Kidney epithelial cell (primary cell): ENCODE data around the gene DSP. TPM values are rescaled to one million over a fixed set of nuclear protein-coding genes. Genes with fewer than 3 reads are reported as not detected.

Experiments used
- DNase-seq: peaks from one replicate; pipeline ENCODE4 v3.0.0-alpha.2; 2010; ENCODE audit warnings: low read depth
- H3K27me3 ChIP-seq: 2 replicates; pipeline ENCODE4 v1.6.0; 2011; ENCODE audit warnings: low read length; ENCODE audit not compliant: control insufficient read depth, insufficient read depth
- H3K36me3 ChIP-seq: 2 replicates; pipeline ENCODE4 v1.5.1; 2011; ENCODE audit warnings: low read length; ENCODE audit not compliant: control insufficient read depth, insufficient read depth
- H3K4me3 ChIP-seq: 2 replicates; pipeline ENCODE4 v1.5.1; 2011; ENCODE audit warnings: low read depth, mild to moderate bottlenecking, control low read depth, low read length
- total RNA-seq: library from RNA; depleted of rRNA; stranded (reverse); fragments of >200 nt; gene quantifications from 2 replicates; pipeline ENCODE4 v1.2.3, GENCODE V29; 2015
- TF ChIP-seq, protein P1 (sequence below): IDR thresholded peaks from 2 replicates; pipeline ENCODE4 v1.5.1; 2011; ENCODE audit warnings: mild to moderate bottlenecking, moderate library complexity, low read length, control low read depth, inconsistent platforms; ENCODE audit not compliant: insufficient read depth, poor library complexity, severe bottlenecking

DSP gene
- total RNA-seq, 1 donor from 2014 or later = 220 TPM

DNA sequence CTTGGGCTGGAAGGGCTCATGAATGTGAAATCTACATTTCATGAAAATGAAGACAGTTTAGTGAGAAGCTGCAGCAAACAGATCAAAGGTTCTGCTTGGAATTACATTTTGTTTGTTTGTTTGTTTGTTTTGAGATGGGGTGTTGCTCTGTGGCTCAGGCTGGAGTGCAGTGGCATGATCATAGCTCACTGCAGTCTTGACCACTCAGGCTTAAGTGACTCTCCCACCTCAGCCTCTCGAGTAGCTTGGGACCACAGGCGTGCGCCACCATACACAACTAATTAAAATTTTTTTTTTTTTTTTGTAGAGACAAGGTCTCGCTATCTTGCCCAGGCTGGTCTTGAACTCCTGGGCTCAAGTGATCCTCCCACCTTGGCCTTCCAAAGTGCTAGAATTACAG lies 5.8 kb downstream of the DSP start:
- no peak overlapping the region for H3K4me3 ChIP-seq
- TF ChIP-seq, protein P1, sequence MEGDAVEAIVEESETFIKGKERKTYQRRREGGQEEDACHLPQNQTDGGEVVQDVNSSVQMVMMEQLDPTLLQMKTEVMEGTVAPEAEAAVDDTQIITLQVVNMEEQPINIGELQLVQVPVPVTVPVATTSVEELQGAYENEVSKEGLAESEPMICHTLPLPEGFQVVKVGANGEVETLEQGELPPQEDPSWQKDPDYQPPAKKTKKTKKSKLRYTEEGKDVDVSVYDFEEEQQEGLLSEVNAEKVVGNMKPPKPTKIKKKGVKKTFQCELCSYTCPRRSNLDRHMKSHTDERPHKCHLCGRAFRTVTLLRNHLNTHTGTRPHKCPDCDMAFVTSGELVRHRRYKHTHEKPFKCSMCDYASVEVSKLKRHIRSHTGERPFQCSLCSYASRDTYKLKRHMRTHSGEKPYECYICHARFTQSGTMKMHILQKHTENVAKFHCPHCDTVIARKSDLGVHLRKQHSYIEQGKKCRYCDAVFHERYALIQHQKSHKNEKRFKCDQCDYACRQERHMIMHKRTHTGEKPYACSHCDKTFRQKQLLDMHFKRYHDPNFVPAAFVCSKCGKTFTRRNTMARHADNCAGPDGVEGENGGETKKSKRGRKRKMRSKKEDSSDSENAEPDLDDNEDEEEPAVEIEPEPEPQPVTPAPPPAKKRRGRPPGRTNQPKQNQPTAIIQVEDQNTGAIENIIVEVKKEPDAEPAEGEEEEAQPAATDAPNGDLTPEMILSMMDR = no peak
- DNase-seq = no peak
- H3K36me3 ChIP-seq = no peaks in the 10 kb centered on the region
- H3K27me3 ChIP-seq = no peaks in the 10 kb centered on the region

DNA sequence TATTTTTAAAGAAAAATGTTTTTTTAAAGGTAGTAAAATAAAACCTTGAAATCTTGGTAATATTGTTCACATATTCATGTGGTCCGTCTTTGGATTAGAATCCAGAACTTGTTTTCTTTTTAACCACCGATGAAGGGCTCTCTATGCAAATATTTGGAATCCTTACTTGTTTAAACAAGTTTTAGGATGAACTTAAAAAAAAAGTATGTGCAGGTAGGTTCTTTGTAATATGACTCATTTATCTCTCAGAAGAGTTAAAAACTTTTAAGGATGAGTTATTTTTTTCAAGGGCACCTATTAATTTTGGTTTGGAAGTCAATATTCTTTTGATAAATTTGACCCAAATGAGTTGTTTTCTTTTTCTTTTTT lies 8.9 kb downstream of the DSP start:
- no peaks in the 10 kb centered on the region for H3K36me3 ChIP-seq
- H3K27me3 ChIP-seq = no peaks in the 10 kb centered on the region
- H3K4me3 ChIP-seq = no peak overlapping the region
- TF ChIP-seq, protein P1 = no peak
- DNase-seq = no peak

DNA sequence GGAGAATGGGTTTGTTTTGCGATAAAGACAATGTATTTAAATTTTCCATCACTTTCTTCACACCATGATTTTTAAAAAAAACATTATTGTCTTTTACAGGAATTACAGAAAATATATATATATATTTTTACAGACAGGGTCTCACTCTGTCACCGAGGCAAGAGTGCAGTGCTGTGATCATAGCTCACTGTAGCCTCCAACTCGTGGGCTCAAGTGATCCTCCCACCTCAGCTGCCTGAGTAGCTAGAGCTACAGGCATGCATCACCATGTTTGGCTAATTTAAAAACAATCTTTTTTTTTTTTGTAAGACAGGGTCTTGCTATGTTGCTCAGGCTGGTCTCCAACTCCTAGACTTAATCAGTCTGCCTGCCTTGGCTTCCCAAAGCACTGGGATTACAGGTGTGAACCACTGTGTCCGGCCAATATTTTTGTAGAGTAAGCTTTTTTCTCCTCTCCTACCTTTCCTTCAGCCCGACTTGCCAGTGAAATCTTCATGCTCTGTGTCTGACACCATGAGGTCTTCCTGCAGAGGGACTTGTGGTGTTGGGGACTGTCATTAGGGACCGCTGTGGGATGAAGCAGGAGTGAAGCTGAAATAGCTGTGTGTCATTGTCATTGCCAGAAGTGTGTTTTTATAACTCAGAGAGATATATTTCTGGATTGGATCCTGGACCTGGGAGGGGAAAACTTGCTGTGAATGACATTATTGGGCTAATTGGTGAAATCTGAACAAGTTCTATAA lies 13.2 kb downstream of the DSP start:
- TF ChIP-seq, protein P1 = no peak
- no peak for DNase-seq
- H3K36me3 ChIP-seq = no peaks in the 10 kb centered on the region
- H3K4me3 ChIP-seq = no peak overlapping the region
- no peaks in the 10 kb centered on the region for H3K27me3 ChIP-seq

DNA sequence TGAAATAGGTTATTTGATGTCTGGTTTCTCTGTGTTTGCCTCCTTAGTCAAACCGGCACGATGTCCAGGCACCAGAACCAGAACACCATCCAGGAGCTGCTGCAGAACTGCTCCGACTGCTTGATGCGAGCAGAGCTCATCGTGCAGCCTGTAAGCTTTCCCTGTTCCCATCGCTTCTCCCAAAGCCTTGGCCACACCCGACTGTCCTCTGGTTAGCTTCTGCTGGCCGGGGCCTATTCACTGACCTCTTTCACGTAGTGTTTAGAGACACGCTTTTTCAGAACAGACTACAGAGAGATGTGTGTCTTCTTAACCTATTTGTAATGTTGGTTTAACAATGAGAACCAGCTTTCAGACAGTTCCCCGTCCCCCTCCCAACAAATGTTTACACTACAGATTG lies 14.2 kb downstream of the DSP start:
- TF ChIP-seq, protein P1 = no peak
- Histone ChIP-seq H3K27me3 (no peaks in the 10 kb centered on the region), H3K36me3 (no peaks in the 10 kb centered on the region), H3K4me3 (no peak overlapping the region)
- no peak for DNase-seq

DNA sequence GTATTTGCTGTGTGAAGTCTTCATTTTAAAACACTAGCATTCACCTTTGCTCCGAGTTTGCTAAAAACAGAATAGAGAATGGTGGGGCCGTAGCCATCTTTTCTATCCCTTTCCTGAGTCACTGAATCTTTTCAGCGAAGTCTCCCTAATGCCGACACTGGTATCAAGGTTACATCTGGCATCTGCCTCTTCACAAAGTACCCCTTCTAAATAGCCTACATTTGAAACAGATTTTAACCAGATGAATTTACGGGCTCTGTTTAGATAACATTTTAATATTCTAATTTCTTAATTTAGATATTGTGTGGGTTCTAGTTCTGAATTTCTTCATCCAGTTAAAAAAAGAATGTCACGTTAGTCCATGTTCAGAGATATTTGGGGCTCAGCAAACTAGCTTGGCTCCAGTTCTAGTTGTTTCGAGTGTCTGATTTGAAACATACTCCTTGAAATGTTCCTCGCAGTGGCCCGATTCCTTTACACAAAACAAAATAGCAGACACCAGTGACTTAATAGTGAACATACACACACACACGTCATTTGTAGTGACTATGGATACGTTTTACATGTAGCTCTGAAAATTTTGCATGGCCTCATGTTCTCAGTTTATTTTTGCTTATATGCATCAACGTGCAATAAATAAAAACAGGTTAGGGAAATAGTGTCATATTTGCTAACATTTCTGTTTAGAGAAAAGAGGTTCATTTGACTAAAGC lies 15.1 kb downstream of the DSP start:
- TF ChIP-seq, protein P1 = no peak

DNA sequence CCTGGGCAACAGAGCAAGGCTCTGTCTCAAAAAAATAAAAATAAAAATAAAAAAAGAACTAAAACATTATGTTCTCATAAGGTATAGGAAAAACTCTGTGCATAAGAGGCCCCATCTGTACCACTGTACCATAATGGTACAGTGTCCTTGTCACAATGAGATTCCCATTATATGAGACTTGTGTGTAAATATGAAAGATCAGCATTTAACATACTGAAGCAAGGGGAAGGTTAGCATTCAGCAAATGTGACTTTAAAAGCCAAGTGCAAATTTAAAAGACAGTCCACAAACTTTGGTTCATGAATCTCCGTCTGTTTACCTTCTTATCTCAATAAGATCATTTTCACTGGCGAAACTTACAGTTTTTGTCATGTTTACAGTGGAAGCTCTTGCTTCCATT lies 16.2 kb downstream of the DSP start:
- no peak for DNase-seq
- no peaks in the 10 kb centered on the region for H3K27me3 ChIP-seq
- no peak overlapping the region for H3K4me3 ChIP-seq
- no peaks in the 10 kb centered on the region for H3K36me3 ChIP-seq
- TF ChIP-seq, protein P1 = no peak

More for the DNA sequence above, 15.1 kb downstream of the DSP start:
- no peaks in the 10 kb centered on the region for H3K36me3 ChIP-seq
- H3K27me3 ChIP-seq = no peaks in the 10 kb centered on the region
- no peak overlapping the region for H3K4me3 ChIP-seq
- DNase-seq = no peak
